Peyer's patch (tissue), 4 donors: ENCODE data around the gene NOL9. TPM values are rescaled to one million over a fixed set of nuclear protein-coding genes. Genes with fewer than 3 reads are reported as not detected.

ENCODE experiments used
- DNase-seq, 3 donors: peaks; one replicate each; pipeline ENCODE4 v3.0.0-alpha.2; 2017 to 2019
- H3K27ac ChIP-seq, 4 donors: fragments of 200-600 bp; sonication (generic); one replicate each; pipeline ENCODE4 v1.5.1; 2016 to 2019
- H3K27me3 ChIP-seq, 2 donors: fragments of 200-600 bp; sonication (generic); one replicate each; pipeline ENCODE4 v1.5.1; 2019
- H3K36me3 ChIP-seq, 3 donors: fragments of 200-600 bp; sonication (generic); one replicate each; pipeline ENCODE4 v1.5.1; 2016 to 2019
- H3K4me1 ChIP-seq, 4 donors: fragments of 200-600 bp; sonication (generic); one replicate each; pipeline ENCODE4 v1.5.1; 2016 to 2019
- H3K4me3 ChIP-seq, 4 donors: fragments of 200-600 bp; sonication (generic); 1 replicate in 3 of 4; 2 replicates in 1 of 4; pipeline ENCODE4 v1.5.1; 2016 to 2019; ENCODE audit warnings: mild to moderate bottlenecking in 1 of 4
- H3K9me3 ChIP-seq, 4 donors: fragments of 200-600 bp; sonication (generic); one replicate each; pipeline ENCODE4 v1.5.1; 2016 to 2019; ENCODE audit warnings: mild to moderate bottlenecking in 1 of 4
- POLR2A ChIP-seq, 2 donors: fragments of 450-650 bp; IDR thresholded peaks; one replicate each; pipeline ENCODE4 v1.5.1; 2017; ENCODE audit warnings: antibody characterized with exemption in 2 of 2, mild to moderate bottlenecking in 2 of 2, moderate library complexity in 2 of 2
- total RNA-seq, 4 donors: library from RNA; depleted of rRNA; stranded (reverse); fragments of >200 nt; gene quantifications; one replicate each; pipeline ENCODE4 v1.1.0, GENCODE V29; 2016
- TF ChIP-seq, protein P1 (sequence below), 6 experiments: fragments of 450-650 bp in 4 of 6; fragments of 200-600 bp in 2 of 6; sonication (generic) in 1 of 6; IDR thresholded peaks; one replicate each; pipeline ENCODE4 v1.5.1; 2017 to 2019; ENCODE audit warnings: antibody characterized with exemption in 6 of 6, mild to moderate bottlenecking in 3 of 6, moderate library complexity in 1 of 6

NOL9 gene
- total RNA-seq, 4 donors from 2014 or later, result 19.0 to 28.0 (median 22.5) TPM

DNA sequence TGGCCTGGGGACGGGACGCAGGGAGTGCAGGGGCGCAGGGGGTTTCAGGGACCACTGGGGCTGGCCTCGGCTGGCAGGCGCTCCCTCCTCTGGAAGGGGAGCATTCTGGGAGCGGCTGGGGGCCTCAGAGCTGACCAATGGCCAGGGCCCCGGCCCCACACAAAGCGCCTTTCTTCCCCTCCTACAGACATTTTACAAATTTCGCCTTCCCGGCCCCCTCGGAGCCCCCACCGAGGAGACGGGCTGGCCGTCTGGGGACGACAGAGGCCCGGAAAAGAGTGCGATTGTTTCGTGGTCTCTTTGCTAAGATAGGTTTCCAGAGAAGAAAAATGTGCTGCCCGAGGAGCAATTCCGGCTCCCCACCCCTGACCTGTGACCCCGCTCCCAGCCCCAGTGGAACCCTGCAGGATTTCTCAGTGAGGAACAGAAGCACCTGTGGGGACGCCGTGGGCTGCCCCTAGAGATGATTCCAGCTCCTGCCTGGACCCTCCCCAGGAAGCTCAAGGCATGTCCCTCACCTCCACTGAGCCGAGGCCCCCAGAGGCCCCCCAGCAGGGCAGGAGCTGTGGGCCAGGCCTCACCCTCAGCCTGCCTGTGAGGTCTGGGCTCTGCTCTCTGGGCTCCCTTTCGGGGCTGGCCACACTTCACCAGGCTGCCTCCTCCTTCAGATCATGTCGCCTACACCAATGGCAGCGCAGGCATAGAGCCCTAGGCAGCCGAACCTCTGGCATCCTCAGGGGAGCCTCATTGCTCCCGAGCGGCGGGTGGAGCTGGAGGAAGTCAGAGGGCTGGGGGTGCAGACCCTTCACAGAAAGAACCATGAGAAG lies 47.9 kb downstream of the NOL9 start:
- Histone ChIP-seq H3K4me1 (no peaks in the 10 kb centered on the region), H3K27ac (no peak overlapping the region), H3K4me3 (no peak overlapping the region), H3K9me3 (no peaks in the 10 kb centered on the region), H3K27me3 (no peaks in the 10 kb centered on the region), H3K36me3 (no peaks in the 10 kb centered on the region)
- no peak for TF ChIP-seq POLR2A (IDR thresholded peaks at IDR 0.05)
- TF ChIP-seq, protein P1, sequence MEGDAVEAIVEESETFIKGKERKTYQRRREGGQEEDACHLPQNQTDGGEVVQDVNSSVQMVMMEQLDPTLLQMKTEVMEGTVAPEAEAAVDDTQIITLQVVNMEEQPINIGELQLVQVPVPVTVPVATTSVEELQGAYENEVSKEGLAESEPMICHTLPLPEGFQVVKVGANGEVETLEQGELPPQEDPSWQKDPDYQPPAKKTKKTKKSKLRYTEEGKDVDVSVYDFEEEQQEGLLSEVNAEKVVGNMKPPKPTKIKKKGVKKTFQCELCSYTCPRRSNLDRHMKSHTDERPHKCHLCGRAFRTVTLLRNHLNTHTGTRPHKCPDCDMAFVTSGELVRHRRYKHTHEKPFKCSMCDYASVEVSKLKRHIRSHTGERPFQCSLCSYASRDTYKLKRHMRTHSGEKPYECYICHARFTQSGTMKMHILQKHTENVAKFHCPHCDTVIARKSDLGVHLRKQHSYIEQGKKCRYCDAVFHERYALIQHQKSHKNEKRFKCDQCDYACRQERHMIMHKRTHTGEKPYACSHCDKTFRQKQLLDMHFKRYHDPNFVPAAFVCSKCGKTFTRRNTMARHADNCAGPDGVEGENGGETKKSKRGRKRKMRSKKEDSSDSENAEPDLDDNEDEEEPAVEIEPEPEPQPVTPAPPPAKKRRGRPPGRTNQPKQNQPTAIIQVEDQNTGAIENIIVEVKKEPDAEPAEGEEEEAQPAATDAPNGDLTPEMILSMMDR (IDR thresholded peaks at IDR 0.05), result no peak
- DNase-seq, result no peak

- no peaks in the 10 kb centered on the region for H3K9me3 ChIP-seq
Measured at GRCh38 chr1:6505367-6506209, 48.7 kb downstream of the NOL9 start.

GRCh38 chr1:6504887-6505286 lies 49.4 kb downstream of the NOL9 start:
- no peak for TF ChIP-seq POLR2A (IDR thresholded peaks at IDR 0.05)
- TF ChIP-seq, protein P1 (IDR thresholded peaks at IDR 0.05), result no peak
- no peaks in the 10 kb centered on the region for H3K4me1 ChIP-seq
- H3K9me3 ChIP-seq, result no peaks in the 10 kb centered on the region
- no peaks in the 10 kb centered on the region for H3K27me3 ChIP-seq
- no peak overlapping the region for H3K4me3 ChIP-seq
- H3K27ac ChIP-seq, result no peak overlapping the region
- no peaks in the 10 kb centered on the region for H3K36me3 ChIP-seq
- no peak for DNase-seq

More at GRCh38 chr1:6505367-6506209, 48.7 kb downstream of the NOL9 start:
- TF ChIP-seq, protein P1 (IDR thresholded peaks at IDR 0.05), result no peak
- no peak for TF ChIP-seq POLR2A (IDR thresholded peaks at IDR 0.05)
- H3K4me1 ChIP-seq, result no peaks in the 10 kb centered on the region
- no peak overlapping the region for H3K4me3 ChIP-seq
- no peaks in the 10 kb centered on the region for H3K36me3 ChIP-seq
- no peaks in the 10 kb centered on the region for H3K27me3 ChIP-seq
- DNase-seq, result no peak
- no peak overlapping the region for H3K27ac ChIP-seq

DNA sequence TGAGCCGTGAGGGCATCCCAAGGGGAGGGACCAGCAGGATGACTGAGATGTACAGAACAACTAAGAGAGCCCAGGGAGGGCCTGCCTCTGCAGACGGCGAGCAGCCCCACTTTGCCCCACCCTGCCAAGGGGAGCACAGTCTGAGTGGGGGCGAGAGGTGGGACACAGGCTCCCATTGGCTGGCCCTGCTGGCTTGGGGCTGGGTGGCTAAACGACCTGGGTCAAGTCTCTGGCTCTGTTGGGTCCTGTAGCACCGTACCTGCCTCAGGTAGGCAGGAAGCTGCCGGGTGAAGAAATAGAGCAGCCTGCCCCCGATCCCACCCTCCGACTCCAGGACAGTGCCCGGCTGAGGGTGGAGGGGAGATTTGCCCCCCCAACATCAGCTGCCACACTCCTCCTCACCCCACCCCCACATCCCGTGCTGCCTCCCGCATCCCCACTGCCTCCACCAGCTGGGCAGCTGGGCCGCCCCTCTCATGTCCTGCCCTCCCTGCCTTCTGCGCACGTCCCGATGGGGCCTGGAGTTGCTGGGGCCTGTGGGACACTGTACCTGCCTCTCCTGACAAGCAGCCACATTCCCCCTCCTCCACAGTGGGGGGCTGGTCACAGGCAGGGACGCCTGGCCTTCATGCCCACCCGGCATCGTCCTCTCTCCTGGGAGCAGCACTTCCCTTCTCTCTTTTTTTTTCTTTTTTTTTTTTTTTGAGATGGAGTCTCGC lies 50.3 kb downstream of the NOL9 start:
- Histone ChIP-seq H3K9me3 (no peaks in the 10 kb centered on the region), H3K4me3 (no peak overlapping the region), H3K4me1 (no peaks in the 10 kb centered on the region), H3K27me3 (no peaks in the 10 kb centered on the region), H3K27ac (no peak overlapping the region), H3K36me3 (no peaks in the 10 kb centered on the region)
- TF ChIP-seq, protein P1 (IDR thresholded peaks at IDR 0.05), result no peak
- no peak for TF ChIP-seq POLR2A (IDR thresholded peaks at IDR 0.05)
- no peak for DNase-seq
